Measurements from ENCODE around the gene OXNAD1. TPM values are rescaled to one million over a fixed set of nuclear protein-coding genes. Genes with fewer than 3 reads are reported as not detected.

The OXNAD1 gene
- total RNA-seq, 1 experiment from 2014 or later = 23.7 TPM

- Histone ChIP-seq H3K23me2 (ENCODE audit: insufficient read length, low read depth, low read length, poor library complexity, severe bottlenecking) (peaks cover 7% of the 10 kb centered on the region), H3K27me3 (ENCODE audit: insufficient read depth, low read length) (no peaks in the 10 kb centered on the region), H2BK15ac (ENCODE audit: low read depth, low read length) (no peak overlapping the region), H3K4me1 (ENCODE audit: insufficient read depth, low read length) (no peaks in the 10 kb centered on the region), H3K18ac (ENCODE audit: insufficient read length, low read depth, low read length) (no peak overlapping the region), H3K56ac (ENCODE audit: insufficient read length, low read depth, low read length) (no peak overlapping the region), H2AK5ac (ENCODE audit: insufficient read length, low read length) (no peak overlapping the region), H3K4ac (ENCODE audit: low read depth, low read length) (no peak overlapping the region), H3T11ph (ENCODE audit: low read length) (no peak overlapping the region), H2BK20ac (ENCODE audit: low read depth, low read length, poor library complexity, severe bottlenecking) (no peak overlapping the region), H4K91ac (ENCODE audit: insufficient read length, low read depth, low read length) (no peak overlapping the region), H3K27ac (ENCODE audit: insufficient read length, low read depth, low read length) (no peak overlapping the region), H2BK5ac (ENCODE audit: insufficient read length, low read length) (no peak overlapping the region), H4K20me1 (ENCODE audit: control insufficient read depth, insufficient read depth, insufficient read length) (no peaks in the 10 kb centered on the region), H4K8ac (replicated peaks; ENCODE audit: insufficient read length, low read depth, low read length) (no peak overlapping the region), H3K23ac (ENCODE audit: insufficient read length, low read depth, low read length) (no peak overlapping the region), H3K4me2 (ENCODE audit: insufficient read depth, insufficient read length, low read length) (no peak overlapping the region), H3K9ac (ENCODE audit: extremely low read depth, insufficient read length, low read length) (no peak overlapping the region), H2BK120ac (ENCODE audit: low read depth, low read length, poor library complexity, severe bottlenecking) (no peak overlapping the region), H4K5ac (ENCODE audit: insufficient read length, low read depth, low read length) (no peak overlapping the region), H2AFZ (ENCODE audit: low read length) (no peak overlapping the region), H3K9me3 (ENCODE audit: control insufficient read depth, low read depth, low read length) (no peaks in the 10 kb centered on the region), H3K79me1 (ENCODE audit: insufficient read depth, low read depth, low read length, poor library complexity, severe bottlenecking) (no peaks in the 10 kb centered on the region), H2BK12ac (ENCODE audit: insufficient read length, low read depth, low read length) (no peak overlapping the region), H3K79me2 (ENCODE audit: insufficient read depth, low read length) (peaks cover 19% of the 10 kb centered on the region; the same call in 1 of the 2 replicates), H3K14ac (ENCODE audit: insufficient read depth, low read length) (no peak overlapping the region)
- no CpG with 5 or more reads among the region's 3 CpGs for WGBS (ENCODE audit: extremely low coverage, insufficient read length, low lambda C conversion rate)
- Mint-ChIP-seq H3K4me1 (peaks cover 16 to 18% of the 10 kb centered on the region in 2 experiments), H3K27ac (no peak overlapping the region), H3K9me3 (no peaks in the 10 kb centered on the region; a peak in 1 of 5 replicates), H3K36me3 (ENCODE audit: insufficient read depth in 1 of 3, low read depth in 3 of 3) (peaks cover 2 to 21% (median 21%) of the 10 kb centered on the region in 3 experiments; a peak in 6 of 7 replicates), H3K27me3 (ENCODE audit: low read depth) (no peaks in the 10 kb centered on the region), H3K4me3 (peak overlapping the region; percentile 27 to 89; a peak in 2 of 5 replicates)
- no peak for DNase-seq
- no peak for TF ChIP-seq CTCF (conservative IDR thresholded peaks at IDR 0.05)
Observed at GRCh38 chr3:16266714-16267113, 1.7 kb downstream of the OXNAD1 start.
